Effector memory CD8-positive, alpha-beta T cell (primary cell): Measurements from ENCODE around the gene GRPEL1.
A peak's percentile ranks its signal among the peaks of the same experiment; 100 is the strongest.
"Not testable (repeated sequence)": the region's sequence is repeated elsewhere in the genome, so short reads cannot be mapped to it uniquely, and the experiment has no call there.

Experiments
- ATAC-seq: fragments of 150-1000 bp; cut with Tn5 transposase; replicated peaks from 2 replicates; pipeline ENCODE4 v1.10.0; 2021; ENCODE audit warnings: mild to moderate bottlenecking, moderate library complexity
- DNase-seq, 3 experiments: peaks; one replicate each; pipeline ENCODE4 v3.0.0; 2021
- H3K27ac Mint-ChIP-seq, 2 donors: one replicate each; pipeline ENCODE4 v1.8.0; 2022; ENCODE audit warnings: mild to moderate bottlenecking in 2 of 2, mixed read lengths in 2 of 2, moderate library complexity in 2 of 2
- H3K27me3 Mint-ChIP-seq, 2 donors: one replicate each; pipeline ENCODE4 v1.8.0; 2022; ENCODE audit warnings: mixed read lengths in 2 of 2
- H3K36me3 Mint-ChIP-seq: one replicate; pipeline ENCODE4 v1.8.0; 2022; ENCODE audit warnings: mild to moderate bottlenecking, moderate library complexity, mixed read lengths; ENCODE audit not compliant: insufficient read depth
- H3K4me1 Mint-ChIP-seq, 2 donors: one replicate each; pipeline ENCODE4 v1.8.0; 2022; ENCODE audit warnings: low read depth in 2 of 2, mixed read lengths in 2 of 2
- H3K4me3 Mint-ChIP-seq, 2 donors: one replicate each; pipeline ENCODE4 v1.8.0; 2022; ENCODE audit warnings: mild to moderate bottlenecking in 2 of 2, mixed read lengths in 2 of 2, moderate library complexity in 2 of 2
- H3K9me3 Mint-ChIP-seq, 2 donors: one replicate each; pipeline ENCODE4 v1.8.0; 2022; ENCODE audit warnings: mixed read lengths in 2 of 2

Gene GRPEL1

DNA sequence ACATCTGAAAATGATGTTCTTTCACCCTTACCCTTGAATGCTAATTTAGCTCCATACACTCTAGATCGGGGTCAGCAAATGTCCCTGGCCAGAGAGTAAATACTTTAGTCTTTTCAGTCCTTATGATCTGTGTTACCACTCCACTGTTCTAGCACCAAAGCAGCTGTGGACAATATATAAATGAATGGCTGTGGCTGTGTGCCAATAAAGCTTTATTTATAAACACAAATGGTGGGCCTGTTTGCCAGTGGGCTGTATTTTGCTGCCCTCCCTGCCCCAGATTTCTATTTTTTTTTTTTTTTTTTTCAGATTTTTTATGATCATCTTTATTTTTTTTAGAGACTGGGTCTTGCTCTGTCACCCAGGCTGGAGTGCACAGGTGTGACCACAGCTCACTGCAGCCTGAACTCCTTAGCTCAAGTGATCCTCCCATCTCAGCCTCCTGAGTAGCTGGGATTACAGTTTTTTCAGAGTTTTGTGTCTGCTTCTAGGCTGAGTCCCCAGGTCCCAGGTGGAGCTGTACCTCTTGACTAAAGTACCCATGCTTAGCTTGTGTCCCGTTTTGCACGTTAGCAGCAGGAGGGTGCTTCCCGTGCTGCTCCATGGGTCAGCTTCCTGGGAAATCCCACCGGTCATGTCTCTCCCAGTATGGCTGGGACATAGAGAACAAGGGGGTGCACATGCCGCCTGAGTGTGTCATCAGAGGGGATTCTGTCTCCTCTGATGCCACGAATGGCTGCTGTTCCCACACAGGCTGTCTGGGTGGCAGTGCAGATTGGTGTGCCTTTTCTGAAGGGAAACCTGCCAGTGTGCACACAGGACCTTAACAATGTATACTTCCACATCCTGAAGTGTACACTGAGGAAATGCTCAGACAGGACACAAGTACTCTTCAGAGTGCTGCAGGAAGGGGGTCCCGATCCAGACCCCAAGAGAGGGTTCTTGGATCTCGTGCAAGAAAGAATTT, 16.0 kb upstream of the GRPEL1 start:
- Mint-ChIP-seq H3K9me3 (no peaks in the 10 kb centered on the region), H3K4me1 (peaks cover 0 to 2% of the 10 kb centered on the region in 2 donors), H3K27me3 (peaks cover 36 to 59% of the 10 kb centered on the region in 2 donors), H3K36me3 (no peaks in the 10 kb centered on the region), H3K27ac (no peak overlapping the region), H3K4me3 (no peak overlapping the region)
- no peak for ATAC-seq
- no peak for DNase-seq

DNA sequence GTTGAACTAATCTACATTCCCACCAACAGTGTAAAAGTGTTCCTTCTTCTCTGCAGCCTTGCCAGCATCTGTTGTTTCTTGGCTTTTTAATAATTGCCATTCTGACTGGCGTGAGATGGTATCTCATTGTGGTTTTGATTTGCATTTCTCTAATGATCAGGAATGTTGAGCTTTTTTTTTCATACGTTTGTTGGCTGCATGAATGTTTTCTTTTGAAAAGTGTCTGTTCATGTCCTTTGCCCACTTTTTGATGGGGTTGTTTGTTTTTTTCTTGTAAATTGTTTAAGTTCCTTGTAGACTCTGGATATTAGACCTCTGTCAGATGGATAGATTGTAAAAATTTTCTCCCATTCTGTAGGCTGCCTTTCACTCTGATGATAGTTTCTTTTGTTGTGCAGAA, 12.0 kb upstream of the GRPEL1 start:
- H3K27me3 Mint-ChIP-seq = peaks cover 28 to 46% of the 10 kb centered on the region in 2 donors
- H3K27ac Mint-ChIP-seq, H3K9me3 Mint-ChIP-seq, H3K36me3 Mint-ChIP-seq, ATAC-seq, H3K4me3 Mint-ChIP-seq, H3K4me1 Mint-ChIP-seq, DNase-seq: not testable (repeated sequence)

DNA sequence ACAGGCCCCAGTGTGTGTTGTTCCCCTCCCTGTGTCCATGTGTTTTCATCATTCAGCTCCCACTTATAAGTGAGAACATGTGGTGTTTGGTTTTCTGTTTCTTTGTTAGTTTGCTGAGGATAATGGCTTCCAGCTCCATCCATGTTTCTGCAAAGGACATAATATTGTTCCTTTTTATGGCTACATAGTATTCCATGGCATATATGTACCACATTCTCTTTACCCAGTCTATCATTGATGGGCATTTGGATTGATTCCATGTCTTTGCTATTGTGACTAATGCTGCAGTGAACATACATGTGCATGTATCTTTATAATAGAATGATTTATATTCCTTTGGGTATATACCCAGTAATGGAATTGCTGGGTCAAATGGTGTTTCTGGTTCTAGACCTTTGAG, 11.6 kb upstream of the GRPEL1 start:
- not testable (repeated sequence) for H3K9me3 Mint-ChIP-seq, H3K4me1 Mint-ChIP-seq, ATAC-seq, H3K36me3 Mint-ChIP-seq, H3K4me3 Mint-ChIP-seq, DNase-seq, H3K27ac Mint-ChIP-seq
- H3K27me3 Mint-ChIP-seq = peaks cover 24 to 41% of the 10 kb centered on the region in 2 donors

DNA sequence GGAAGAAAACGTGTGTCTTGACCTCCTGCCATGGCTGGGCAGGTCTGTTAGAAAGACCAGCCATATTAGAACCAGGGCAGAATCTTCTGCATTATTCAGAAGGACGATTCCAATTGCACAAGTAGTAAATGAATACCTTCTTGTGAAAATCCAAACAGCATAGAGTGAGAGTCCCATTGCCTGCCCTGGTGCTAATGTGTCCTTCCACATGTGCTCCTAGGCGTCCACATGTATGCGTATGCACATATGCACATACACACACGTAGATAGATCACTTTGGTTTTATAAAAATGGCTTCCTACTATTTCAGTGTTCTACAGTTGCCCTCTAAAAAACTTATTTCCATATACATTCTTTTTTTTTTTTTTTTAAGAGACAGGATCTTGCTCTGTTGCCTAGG, 10.2 kb upstream of the GRPEL1 start:
- Mint-ChIP-seq H3K36me3 (no peaks in the 10 kb centered on the region), H3K27me3 (peaks cover 16 to 27% of the 10 kb centered on the region in 2 donors), H3K9me3 (no peaks in the 10 kb centered on the region), H3K27ac (no peak overlapping the region), H3K4me3 (no peak overlapping the region), H3K4me1 (no peaks in the 10 kb centered on the region)
- DNase-seq (no peak), ATAC-seq (no peak)

DNA sequence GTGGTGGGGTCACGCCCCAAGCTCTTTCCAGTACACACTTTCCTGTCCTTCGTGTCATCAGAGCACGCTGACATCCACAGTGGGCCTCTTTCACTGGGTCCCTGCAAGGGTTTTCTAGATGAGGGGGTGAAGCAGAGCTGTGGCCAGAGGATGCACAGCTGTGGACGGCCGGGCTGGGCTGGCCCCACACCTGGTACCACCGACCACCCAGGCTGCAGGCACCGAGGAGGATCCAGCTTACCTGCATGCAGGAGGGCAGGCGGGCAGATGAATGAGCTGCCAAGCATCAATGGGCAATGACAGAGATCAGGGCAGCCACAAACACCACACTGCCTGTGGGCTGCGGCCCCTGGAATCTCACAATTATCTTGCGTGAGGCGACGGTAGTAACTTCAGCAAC, 9.5 kb upstream of the GRPEL1 start:
- DNase-seq (no peak), ATAC-seq (no peak)
- Mint-ChIP-seq H3K4me1 (no peaks in the 10 kb centered on the region), H3K36me3 (no peaks in the 10 kb centered on the region), H3K9me3 (no peaks in the 10 kb centered on the region), H3K27ac (no peak overlapping the region), H3K4me3 (no peak overlapping the region), H3K27me3 (peaks cover 11 to 21% of the 10 kb centered on the region in 2 donors)

DNA sequence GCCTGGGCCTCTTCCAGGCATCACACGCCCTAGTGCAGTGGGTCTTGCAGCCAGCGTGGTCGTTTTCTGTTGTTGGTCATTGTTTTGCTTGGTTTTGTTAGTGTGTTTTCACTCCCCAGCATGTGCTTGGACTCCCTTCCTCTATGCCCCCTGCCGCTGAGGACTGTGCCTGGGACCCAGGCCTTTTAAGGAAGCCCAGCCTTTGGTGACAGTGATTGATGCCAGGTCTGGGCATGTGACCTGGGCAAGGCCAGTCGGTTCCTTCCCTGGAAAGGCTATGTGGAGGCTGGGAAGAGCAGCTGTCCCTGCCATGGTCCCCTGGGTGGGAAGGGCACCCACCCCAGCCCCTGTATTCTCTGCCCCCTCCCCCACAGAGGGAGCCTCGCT, 8.8 kb upstream of the GRPEL1 start:
- DNase-seq = no peak
- Mint-ChIP-seq H3K27ac (no peak overlapping the region), H3K9me3 (no peaks in the 10 kb centered on the region), H3K4me1 (no peaks in the 10 kb centered on the region), H3K4me3 (no peak overlapping the region), H3K36me3 (no peaks in the 10 kb centered on the region), H3K27me3 (peaks cover 11 to 21% of the 10 kb centered on the region in 2 donors)
- no peak for ATAC-seq

DNA sequence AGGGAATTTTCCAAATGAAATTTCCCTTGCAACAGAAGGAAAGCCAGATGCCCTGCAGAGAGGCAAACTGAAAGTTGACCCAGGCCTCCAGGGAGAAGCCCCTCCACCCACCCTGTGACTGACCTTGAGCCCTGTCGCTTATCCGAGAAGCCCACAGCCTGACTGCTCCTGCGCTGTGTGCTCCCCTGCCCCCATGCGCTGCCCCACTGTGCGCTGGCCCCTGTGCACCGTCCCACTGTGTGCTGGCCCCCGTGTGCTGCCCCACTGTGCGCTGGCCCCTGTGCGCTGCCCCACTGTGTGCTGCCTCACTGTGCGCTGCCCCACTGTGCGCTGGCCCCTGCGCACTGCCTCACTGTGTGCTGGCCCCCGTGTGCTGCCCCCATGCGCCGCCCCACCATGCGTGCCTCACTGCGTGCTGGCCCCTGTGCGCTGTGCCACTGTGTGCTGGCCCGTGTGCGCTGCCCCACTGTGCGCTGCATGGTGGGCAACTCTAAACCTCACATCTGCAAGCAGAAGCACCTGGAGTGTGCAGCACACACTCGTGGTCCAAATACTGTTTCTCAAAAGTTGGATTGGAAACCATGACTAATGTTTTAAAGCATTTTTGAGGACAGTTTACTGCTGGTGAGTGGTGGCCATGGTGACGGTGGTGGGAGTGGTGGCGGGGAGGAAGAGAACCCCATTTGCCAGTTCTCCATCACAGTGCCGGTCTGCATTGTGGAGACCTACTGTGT, 8.3 kb upstream of the GRPEL1 start:
- H3K9me3 Mint-ChIP-seq = no peaks in the 10 kb centered on the region
- peaks cover 0 to under 1% of the 10 kb centered on the region in 2 donors for H3K4me1 Mint-ChIP-seq
- ATAC-seq (no peak), DNase-seq (no peak)
- no peak overlapping the region for H3K27ac Mint-ChIP-seq
- peaks cover 11 to 21% of the 10 kb centered on the region in 2 donors for H3K27me3 Mint-ChIP-seq
- no peak overlapping the region for H3K4me3 Mint-ChIP-seq
- H3K36me3 Mint-ChIP-seq = peaks cover under 1% of the 10 kb centered on the region

DNA sequence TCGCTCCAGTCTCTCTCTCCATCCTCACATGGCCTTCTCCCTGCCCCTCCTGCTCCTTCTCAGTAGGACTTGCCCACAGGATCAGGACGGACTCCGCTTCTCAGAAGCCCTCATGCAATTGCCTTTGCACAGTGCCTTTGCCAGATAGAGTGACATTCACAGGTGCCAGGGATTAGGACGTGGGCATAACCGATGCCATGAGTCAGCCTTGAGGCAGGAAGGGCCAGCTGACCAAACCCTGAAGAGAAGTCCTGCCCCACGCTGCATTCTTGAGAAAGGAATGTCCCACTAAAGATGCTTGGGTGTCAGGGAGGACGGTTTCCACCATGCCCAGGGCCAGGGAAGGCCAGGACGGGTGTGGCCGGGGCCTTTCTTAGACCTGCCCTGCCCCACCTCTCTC, 6.6 kb upstream of the GRPEL1 start:
- H3K4me1 Mint-ChIP-seq = peaks cover 6 to 7% of the 10 kb centered on the region in 2 donors
- H3K4me3 Mint-ChIP-seq = no peak overlapping the region
- peaks cover 0 to 5% of the 10 kb centered on the region in 2 donors for H3K27me3 Mint-ChIP-seq
- H3K27ac Mint-ChIP-seq = no peak overlapping the region
- no peaks in the 10 kb centered on the region for H3K9me3 Mint-ChIP-seq
- peaks cover 6% of the 10 kb centered on the region for H3K36me3 Mint-ChIP-seq
- ATAC-seq (no peak), DNase-seq (no peak)

DNA sequence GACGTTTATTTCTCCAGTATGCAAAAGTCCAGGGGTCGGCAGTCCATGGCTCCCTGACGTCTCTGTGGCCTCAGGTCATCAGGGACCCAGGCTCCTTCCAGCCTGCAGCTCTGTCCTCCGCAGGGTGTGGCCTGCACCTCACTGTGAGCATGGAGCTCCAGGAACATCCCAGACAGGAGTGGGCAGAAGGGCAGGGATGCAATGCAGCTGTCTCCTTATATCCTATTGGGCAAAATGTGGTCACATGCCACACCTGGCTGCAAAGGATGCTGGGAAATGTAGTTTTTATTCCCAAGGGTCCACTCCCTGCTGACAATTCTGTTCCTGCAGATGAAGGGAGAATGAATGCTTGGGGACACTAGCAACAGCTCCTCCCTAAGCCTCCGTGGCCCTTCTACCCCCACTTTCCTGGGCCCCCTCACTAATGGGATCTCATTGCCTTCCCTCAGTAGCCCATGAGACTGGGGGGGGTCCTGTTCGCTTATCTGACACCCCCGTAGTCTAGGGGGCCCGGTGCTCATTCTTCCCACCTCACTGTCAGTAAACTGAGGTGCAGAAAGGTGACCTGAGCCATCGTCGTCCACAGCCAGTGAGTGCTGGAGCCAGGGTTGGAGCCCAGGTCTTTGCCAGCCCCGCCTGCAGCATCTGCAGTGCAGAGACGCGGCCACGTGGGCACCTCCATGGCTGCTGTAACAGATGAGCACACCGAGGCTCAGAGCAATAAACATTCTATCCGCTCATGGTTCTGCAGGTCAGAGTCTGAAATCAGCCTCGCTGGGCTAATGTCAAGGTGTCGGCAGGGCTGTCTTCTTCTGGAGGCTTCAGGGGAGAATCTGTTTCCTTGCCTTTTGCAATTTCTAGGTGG, 5.9 kb upstream of the GRPEL1 start:
- Mint-ChIP-seq H3K9me3 (no peaks in the 10 kb centered on the region), H3K27ac (no peak overlapping the region), H3K4me3 (no peak overlapping the region), H3K36me3 (peaks cover 6% of the 10 kb centered on the region), H3K4me1 (peaks cover 7 to 8% of the 10 kb centered on the region in 2 donors), H3K27me3 (no peaks in the 10 kb centered on the region)
- no peak for DNase-seq
- no peak for ATAC-seq

DNA sequence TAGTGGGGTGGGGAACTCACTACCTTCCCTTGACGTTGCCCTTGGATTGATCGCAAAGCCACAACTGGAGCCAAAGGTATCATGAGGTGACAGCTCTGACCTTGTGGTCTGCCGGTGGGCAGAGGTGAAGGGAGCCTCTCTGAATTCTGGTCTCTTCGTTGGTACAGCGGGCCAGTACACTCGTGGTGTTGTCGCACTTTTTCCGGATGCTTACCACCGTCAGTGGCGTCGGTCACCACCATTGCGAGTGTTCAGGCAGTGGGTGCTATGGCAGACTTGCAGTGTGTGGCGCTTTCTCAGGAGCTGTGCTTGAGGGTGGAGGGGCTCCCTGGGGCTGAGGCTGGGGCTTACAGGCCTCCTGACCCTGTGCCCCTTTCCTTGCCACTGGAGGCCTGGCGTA, 5.2 kb upstream of the GRPEL1 start:
- Mint-ChIP-seq H3K9me3 (no peaks in the 10 kb centered on the region), H3K4me1 (peaks cover 14 to 15% of the 10 kb centered on the region in 2 donors)

DNA sequence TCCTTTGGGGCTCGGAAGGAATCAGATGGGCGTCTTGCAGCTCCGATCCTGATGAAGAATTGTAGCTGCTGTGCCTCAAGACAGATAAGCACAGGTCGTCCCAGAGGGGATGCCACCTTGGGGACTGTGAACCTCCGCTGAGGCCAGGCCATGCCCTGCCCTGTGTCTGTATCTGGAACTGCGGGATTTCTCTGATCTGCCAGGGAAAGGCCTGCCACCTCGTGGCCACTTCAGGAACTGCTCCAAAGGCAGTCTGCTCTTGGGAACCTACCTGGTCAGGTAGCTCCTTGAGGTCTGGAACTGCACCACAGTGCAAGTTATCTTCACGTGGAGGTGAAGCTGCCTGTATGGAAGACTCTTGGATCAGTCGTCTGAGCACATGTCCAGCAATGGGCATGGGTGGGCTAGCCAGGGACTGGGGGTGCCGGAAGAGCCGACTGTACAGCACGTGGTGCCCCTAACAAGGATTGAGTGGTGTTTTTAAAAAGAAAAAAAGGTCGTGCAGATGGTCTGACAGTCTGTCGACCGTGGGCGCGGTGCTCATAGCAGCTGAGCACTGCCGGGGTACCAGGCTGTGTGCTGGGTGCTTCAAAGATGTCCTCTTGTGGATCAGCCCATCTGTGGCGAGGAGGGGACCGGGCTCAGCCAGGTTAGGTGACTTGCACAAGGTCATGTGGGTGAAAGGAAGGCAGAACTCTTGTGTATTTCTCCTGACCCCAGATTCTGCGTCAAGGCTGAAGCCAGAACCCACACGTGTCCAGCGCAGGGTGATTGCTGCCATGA, 3.1 kb upstream of the GRPEL1 start:
- peaks cover 26% of the 10 kb centered on the region for H3K36me3 Mint-ChIP-seq
- no peaks in the 10 kb centered on the region for H3K9me3 Mint-ChIP-seq
- H3K4me3 Mint-ChIP-seq = no peak overlapping the region
- peak overlapping the region in 1 of 2 donors; percentile 70 for H3K27ac Mint-ChIP-seq
- peak; percentile 28 for ATAC-seq
- DNase-seq = peak; percentile 87 to 90 (median 87)
- H3K27me3 Mint-ChIP-seq = no peaks in the 10 kb centered on the region
- peaks cover 22 to 25% of the 10 kb centered on the region in 2 donors for H3K4me1 Mint-ChIP-seq

More for the DNA sequence above, 5.2 kb upstream of the GRPEL1 start:
- no peak for ATAC-seq
- Mint-ChIP-seq H3K4me3 (no peak overlapping the region), H3K36me3 (peaks cover 10% of the 10 kb centered on the region), H3K27ac (no peak overlapping the region), H3K27me3 (no peaks in the 10 kb centered on the region)
- no peak for DNase-seq

DNA sequence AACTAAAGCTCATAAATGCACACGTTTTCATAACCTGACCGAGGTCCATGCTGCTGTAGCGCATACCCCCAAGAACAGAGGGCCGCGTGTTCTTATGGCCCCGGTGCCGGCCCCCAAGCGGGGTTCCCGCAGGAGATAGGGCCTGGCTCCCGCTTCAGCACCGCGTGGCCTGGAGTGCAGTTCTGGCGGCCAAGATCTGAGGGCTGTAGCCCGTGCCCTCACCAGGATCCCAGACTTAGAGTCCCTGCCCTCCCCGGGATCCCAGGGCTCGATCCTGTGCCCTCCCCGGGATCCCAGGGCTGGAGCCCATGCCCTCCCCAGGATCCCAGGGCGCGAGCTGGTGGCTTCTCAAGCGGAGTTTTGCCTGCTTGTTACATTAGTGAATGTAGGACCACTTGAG, 1.0 kb upstream of the GRPEL1 start:
- peak overlapping the region; percentile 78 to 91 for H3K4me3 Mint-ChIP-seq
- peaks cover 32% of the 10 kb centered on the region for H3K36me3 Mint-ChIP-seq
- peak overlapping the region; percentile 91 to 92 for H3K27ac Mint-ChIP-seq
- no peaks in the 10 kb centered on the region for H3K27me3 Mint-ChIP-seq
- DNase-seq = no peak
- H3K4me1 Mint-ChIP-seq = peaks cover 25 to 27% of the 10 kb centered on the region in 2 donors
- no peaks in the 10 kb centered on the region for H3K9me3 Mint-ChIP-seq
- no peak for ATAC-seq
